ENCODE data around the gene PPP1R14C. TPM values are rescaled to one million over a fixed set of nuclear protein-coding genes. Genes with fewer than 3 reads are reported as not detected.

The PPP1R14C gene
- total and polyA plus RNA-seq, 2 donors (not counting 3 experiments of a cell fraction or from before 2014, with no cell fraction given): not detected

DNA sequence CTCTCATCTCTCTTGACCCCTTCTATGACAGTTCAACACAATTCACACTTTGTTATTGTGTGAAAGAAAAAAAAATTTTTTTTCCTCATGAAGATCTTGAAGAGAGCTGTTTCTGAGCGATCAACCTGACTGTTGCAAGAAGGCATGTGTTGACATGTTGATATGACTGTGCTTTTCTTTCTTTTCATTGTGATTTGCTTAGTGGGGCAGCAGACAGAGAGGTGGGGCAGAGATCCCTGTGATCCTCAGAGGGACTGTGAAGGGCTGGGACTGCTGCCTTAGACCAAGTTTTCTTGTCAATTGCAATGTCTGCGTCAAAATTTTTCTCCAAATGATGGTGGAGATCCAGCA is 155.2 kb downstream of the PPP1R14C start:
- Histone ChIP-seq H3K4me1 (ENCODE audit: control insufficient read depth, extremely low read depth, insufficient read depth, low read length) (no peaks in the 10 kb centered on the region), H2AFZ (ENCODE audit: low read depth, low read length) (no peak overlapping the region), H3K9me3 (replicated peaks; ENCODE audit: control insufficient read depth, insufficient read depth, low read length) (no peaks in the 10 kb centered on the region), H3K79me2 (ENCODE audit: control insufficient read depth, insufficient read depth, low read length) (no peaks in the 10 kb centered on the region), H3K36me3 (ENCODE audit: control insufficient read depth in 2 of 2, extremely low read depth in 1 of 2, insufficient read depth in 2 of 2, low read length in 2 of 2) (no peaks in the 10 kb centered on the region), H3K9me1 (replicated peaks; ENCODE audit: control insufficient read depth, extremely low read depth, insufficient read depth, low read length) (no peaks in the 10 kb centered on the region), H3K9ac (replicated peaks; ENCODE audit: extremely low read depth, insufficient read depth, low read length) (no peak overlapping the region), H3K4me2 (ENCODE audit: insufficient read depth, low read length) (no peak overlapping the region), H3K27ac (ENCODE audit: insufficient read depth, low read depth, low read length) (no peak overlapping the region), H4K20me1 (replicated peaks; ENCODE audit: control insufficient read depth, extremely low read depth, insufficient read depth, low read length) (no peaks in the 10 kb centered on the region), H3K27me3 (ENCODE audit: control insufficient read depth in 2 of 2, insufficient read depth in 2 of 2, low read length in 2 of 2) (peaks cover 2 to 3% of the 10 kb centered on the region in 2 experiments), H3K4me3 (replicated peaks in 1 of 3; ENCODE audit: insufficient read depth in 1 of 3, low read depth in 1 of 3, low read length in 3 of 3) (no peak overlapping the region)
- DNase-seq (ENCODE audit: low read depth, low spot score) (no peak), FAIRE-seq (no peak)
- dilution Hi-C loops (cut with MboI; ENCODE audit: extremely low pct_ligation_motif_present, low sequenced_read_pairs): no loop called here
- POLR2A ChIA-PET: no interaction called here
- CTCF ChIA-PET: interaction anchor here (1.3 kb wide), 1 partner anchor 37 kb away, joined by 4 read pairs; no protein-coding TSS in a partner anchor
- BruUV-seq (replicated peaks): no TSS peak
- intact Hi-C loops (cut with micrococcal nuclease): no loop called here
- TF ChIP-seq CTCF (IDR thresholded peaks at IDR 0.05; ENCODE audit: extremely low read depth in 1 of 2, insufficient read depth in 1 of 2, low read depth in 1 of 2, low read length in 2 of 2): no peak
- no peak for TF ChIP-seq FOS (IDR thresholded peaks at IDR 0.05; ENCODE audit: borderline replicate concordance, insufficient read depth, low read length)
- no peak for TF ChIP-seq POLR2AphosphoS5 (IDR thresholded peaks at IDR 0.05; ENCODE audit: insufficient read depth, low read depth, low read length)
- TF ChIP-seq MAX (IDR thresholded peaks at IDR 0.05; ENCODE audit: insufficient read depth, insufficient read length): no peak
- TF ChIP-seq POLR2A (IDR thresholded peaks at IDR 0.05; ENCODE audit: low read depth, low read length): no peak
- no peak for TF ChIP-seq JUN (IDR thresholded peaks at IDR 0.05; ENCODE audit: borderline replicate concordance, insufficient read depth, insufficient read length, low read depth)
- TF ChIP-seq GATA2 (IDR thresholded peaks at IDR 0.05; ENCODE audit: insufficient read depth, insufficient read length, low read depth, low read length): no peak
- TF ChIP-seq MYC (IDR thresholded peaks at IDR 0.05; ENCODE audit: low read depth, low read length): no peak
- no peak for TF ChIP-seq EZH2 (IDR thresholded peaks at IDR 0.05; ENCODE audit: borderline replicate concordance, low read depth, low read length, severe bottlenecking)

All from endothelial cell of umbilical vein (primary cell).